Measurements from ENCODE around the gene ZNF618. TPM values are rescaled to one million over a fixed set of nuclear protein-coding genes. Genes with fewer than 3 reads are reported as not detected.

ZNF618 gene
- total RNA-seq, 1 experiment from 2014 or later = 1.2 TPM

GRCh38 chr9:114000063-114000454 is 124.0 kb downstream of the ZNF618 start:
- Mint-ChIP-seq H3K36me3 (ENCODE audit: insufficient read depth, unreplicated experiment) (no peaks in the 10 kb centered on the region), H3K4me3 (ENCODE audit: unreplicated experiment) (no peak overlapping the region), H3K27me3 (ENCODE audit: insufficient read depth, unreplicated experiment) (no peaks in the 10 kb centered on the region), H3K9me3 (ENCODE audit: unreplicated experiment) (no peaks in the 10 kb centered on the region), H3K27ac (ENCODE audit: unreplicated experiment) (no peak overlapping the region), H3K4me1 (ENCODE audit: low read depth, unreplicated experiment) (no peaks in the 10 kb centered on the region)
- ChIA-PET CTCF (interaction anchor here (0.6 kb wide), 1 partner anchor 262 kb away, joined by 3 read pairs; no protein-coding TSS in a partner anchor), POLR2A (no interaction called here)
- Histone ChIP-seq H3K9me3 (no peaks in the 10 kb centered on the region), H3K4me3 (ENCODE audit: low read depth, low read length) (no peak overlapping the region), H3K4me1 (no peaks in the 10 kb centered on the region), H3K27me3 (replicated peaks; ENCODE audit: control insufficient read depth, insufficient read depth, low read length) (no peaks in the 10 kb centered on the region), H3K36me3 (ENCODE audit: control insufficient read depth, insufficient read depth, low read length) (no peaks in the 10 kb centered on the region)
- intact Hi-C loops (cut with micrococcal nuclease; ENCODE audit: unreplicated experiment) = no loop called here
- no TSS peak for BruUV-seq (replicated peaks)
- DNase-seq = peak in 1 of 2 experiments; percentile 6
- no peak for TF ChIP-seq CTCF (IDR thresholded peaks at IDR 0.05; ENCODE audit: insufficient read depth in 1 of 2, low read depth in 1 of 2, low read length in 1 of 2, severe bottlenecking in 1 of 2, unreplicated experiment in 1 of 2)

- BruUV-seq (replicated peaks) = no TSS peak
- POLR2A ChIA-PET = no interaction called here
- Histone ChIP-seq H3K4me3 (ENCODE audit: low read depth, low read length) (no peak overlapping the region), H3K4me1 (no peaks in the 10 kb centered on the region), H3K36me3 (ENCODE audit: control insufficient read depth, insufficient read depth, low read length) (no peaks in the 10 kb centered on the region), H3K27me3 (replicated peaks; ENCODE audit: control insufficient read depth, insufficient read depth, low read length) (no peaks in the 10 kb centered on the region), H3K9me3 (no peaks in the 10 kb centered on the region)
- CTCF ChIA-PET = no interaction called here
- peak in 1 of 2 experiments; percentile 23 for DNase-seq
- no peaks in the 10 kb centered on the region for H3K4me1 Mint-ChIP-seq (ENCODE audit: low read depth, unreplicated experiment)
- no peak for TF ChIP-seq CTCF (IDR thresholded peaks at IDR 0.05; ENCODE audit: insufficient read depth in 1 of 2, low read depth in 1 of 2, low read length in 1 of 2, severe bottlenecking in 1 of 2, unreplicated experiment in 1 of 2)
- no peak overlapping the region for H3K4me3 Mint-ChIP-seq (ENCODE audit: unreplicated experiment)
- H3K36me3 Mint-ChIP-seq (ENCODE audit: insufficient read depth, unreplicated experiment) = no peaks in the 10 kb centered on the region
- H3K27ac Mint-ChIP-seq (ENCODE audit: unreplicated experiment) = no peak overlapping the region
- H3K27me3 Mint-ChIP-seq (ENCODE audit: insufficient read depth, unreplicated experiment) = no peaks in the 10 kb centered on the region
- intact Hi-C loops (cut with micrococcal nuclease; ENCODE audit: unreplicated experiment) = no loop called here
- H3K9me3 Mint-ChIP-seq (ENCODE audit: unreplicated experiment) = no peaks in the 10 kb centered on the region
These were observed 124.7 kb downstream of the ZNF618 start for GRCh38 chr9:114000671-114001409.

GRCh38 chr9:114001410-114001685 is 125.2 kb downstream of the ZNF618 start:
- ChIA-PET POLR2A (no interaction called here), CTCF (no interaction called here)
- DNase-seq = no peak
- H3K27me3 ChIP-seq (replicated peaks; ENCODE audit: control insufficient read depth, insufficient read depth, low read length) = no peaks in the 10 kb centered on the region
- no peak for TF ChIP-seq CTCF (IDR thresholded peaks at IDR 0.05; ENCODE audit: insufficient read depth in 1 of 2, low read depth in 1 of 2, low read length in 1 of 2, severe bottlenecking in 1 of 2, unreplicated experiment in 1 of 2)
- no TSS peak for BruUV-seq (replicated peaks)
- Mint-ChIP-seq H3K27me3 (ENCODE audit: insufficient read depth, unreplicated experiment) (no peaks in the 10 kb centered on the region), H3K9me3 (ENCODE audit: unreplicated experiment) (no peaks in the 10 kb centered on the region), H3K4me1 (ENCODE audit: low read depth, unreplicated experiment) (no peaks in the 10 kb centered on the region), H3K36me3 (ENCODE audit: insufficient read depth, unreplicated experiment) (no peaks in the 10 kb centered on the region), H3K4me3 (ENCODE audit: unreplicated experiment) (no peak overlapping the region), H3K27ac (ENCODE audit: unreplicated experiment) (no peak overlapping the region)
- no peak overlapping the region for H3K4me3 ChIP-seq (ENCODE audit: low read depth, low read length)
- H3K36me3 ChIP-seq (ENCODE audit: control insufficient read depth, insufficient read depth, low read length) = no peaks in the 10 kb centered on the region
- no peaks in the 10 kb centered on the region for H3K9me3 ChIP-seq
- intact Hi-C loops (cut with micrococcal nuclease; ENCODE audit: unreplicated experiment) = no loop called here
- H3K4me1 ChIP-seq = no peaks in the 10 kb centered on the region
